CD4-positive, alpha-beta T cell treated with Interferon alpha-2 for 1 hour (primary cell): ENCODE data around the gene REX1BD.

Experiments used
- DNase-seq, 2 donors: peaks; one replicate each; pipeline ENCODE4 v3.0.0-alpha.2; 2020 to 2022

The REX1BD gene

GRCh38 chr19:18603958-18604819 is 15.6 kb downstream of the REX1BD start:
- DNase-seq: no peak

- no peak for DNase-seq
Measured at GRCh38 chr19:18604820-18605159, 16.2 kb downstream of the REX1BD start.

GRCh38 chr19:18605196-18605545 is 16.6 kb downstream of the REX1BD start:
- no peak for DNase-seq

GRCh38 chr19:18605546-18606280 is 17.1 kb downstream of the REX1BD start:
- DNase-seq: no peak

- DNase-seq: no peak
Measured at GRCh38 chr19:18606281-18607225, 18.0 kb downstream of the REX1BD start, which contains the start of gene CRLF1. Gene CRLF1 (minus strand): TSS chr19:18606799. CDS start chr19:18606656, 143 bp downstream.

GRCh38 chr19:18607226-18608101 is 18.9 kb downstream of the REX1BD start:
- no peak for DNase-seq

GRCh38 chr19:18608102-18608804 is 19.7 kb downstream of the REX1BD start:
- DNase-seq: no peak

- no peak for DNase-seq
Measured at GRCh38 chr19:18608805-18609716, 20.5 kb downstream of the REX1BD start.

GRCh38 chr19:18609717-18610051 is 21.1 kb downstream of the REX1BD start:
- DNase-seq: no peak

- no peak for DNase-seq
Measured at GRCh38 chr19:18610245-18610555, 21.6 kb downstream of the REX1BD start.

- no peak for DNase-seq
Measured at GRCh38 chr19:18610556-18611326, 22.1 kb downstream of the REX1BD start.

GRCh38 chr19:18611327-18612050 is 22.9 kb downstream of the REX1BD start:
- DNase-seq: peak in 1 of 2 donors; percentile 33

GRCh38 chr19:18612051-18612771 is 23.6 kb downstream of the REX1BD start:
- no peak for DNase-seq

GRCh38 chr19:18612772-18613588 is 24.4 kb downstream of the REX1BD start, which contains the start of gene TMEM59L:
Gene TMEM59L (plus strand): TSS chr19:18612870. CDS start chr19:18612959, 89 bp downstream.
- DNase-seq: peak; percentile 36 to 62

GRCh38 chr19:18613589-18614234 is 25.1 kb downstream of the REX1BD start:
- DNase-seq: no peak

GRCh38 chr19:18616023-18616422 is 27.4 kb downstream of the REX1BD start:
- DNase-seq: no peak

GRCh38 chr19:18617562-18617961 is 29.0 kb downstream of the REX1BD start:
- DNase-seq: no peak
